ENCODE data around the gene WFDC5. TPM values are rescaled to one million over a fixed set of nuclear protein-coding genes. Genes with fewer than 3 reads are reported as not detected.

The WFDC5 gene
- total and polyA plus RNA-seq, 10 of the 15 experiments (the other 5 are each of a cell fraction or from before 2014, with no cell fraction given), result 0.20 to 0.26 (median 0.21) TPM; not detected in 7

- intact Hi-C loops (cut with micrococcal nuclease; ENCODE audit: unreplicated experiment), result loop anchor here (5.0 kb wide), 1 partner anchor 155 kb away; no protein-coding TSS in a partner anchor
- WGBS (ENCODE audit: insufficient coverage, insufficient replicate concordance, low lambda C conversion rate, missing lambda C conversion rate), result 3% methylated on average over 2 of the region's 2 CpGs
- DNase-seq (ENCODE audit: low read depth, low spot score), result no peak
- TF ChIP-seq NFIC (IDR thresholded peaks at IDR 0.05; ENCODE audit: low read depth, low read length), result no peak
- no peak for TF ChIP-seq RAD51 (IDR thresholded peaks at IDR 0.05)
- TF ChIP-seq TARDBP (IDR thresholded peaks at IDR 0.05; ENCODE audit: borderline replicate concordance), result no peak
- no peak for TF ChIP-seq RBBP5 (conservative IDR thresholded peaks at IDR 0.05)
- TF ChIP-seq ESRRA (IDR thresholded peaks at IDR 0.05; ENCODE audit: low read length), result no peak
- TF ChIP-seq, protein P1, sequence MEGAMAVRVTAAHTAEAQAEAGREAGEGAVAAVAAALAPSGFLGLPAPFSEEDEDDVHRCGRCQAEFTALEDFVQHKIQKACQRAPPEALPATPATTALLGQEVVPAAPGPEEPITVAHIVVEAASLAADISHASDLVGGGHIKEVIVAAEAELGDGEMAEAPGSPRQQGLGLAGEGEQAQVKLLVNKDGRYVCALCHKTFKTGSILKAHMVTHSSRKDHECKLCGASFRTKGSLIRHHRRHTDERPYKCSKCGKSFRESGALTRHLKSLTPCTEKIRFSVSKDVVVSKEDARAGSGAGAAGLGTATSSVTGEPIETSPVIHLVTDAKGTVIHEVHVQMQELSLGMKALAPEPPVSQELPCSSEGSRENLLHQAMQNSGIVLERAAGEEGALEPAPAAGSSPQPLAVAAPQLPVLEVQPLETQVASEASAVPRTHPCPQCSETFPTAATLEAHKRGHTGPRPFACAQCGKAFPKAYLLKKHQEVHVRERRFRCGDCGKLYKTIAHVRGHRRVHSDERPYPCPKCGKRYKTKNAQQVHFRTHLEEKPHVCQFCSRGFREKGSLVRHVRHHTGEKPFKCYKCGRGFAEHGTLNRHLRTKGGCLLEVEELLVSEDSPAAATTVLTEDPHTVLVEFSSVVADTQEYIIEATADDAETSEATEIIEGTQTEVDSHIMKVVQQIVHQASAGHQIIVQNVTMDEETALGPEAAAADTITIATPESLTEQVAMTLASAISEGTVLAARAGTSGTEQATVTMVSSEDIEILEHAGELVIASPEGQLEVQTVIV (IDR thresholded peaks at IDR 0.05; ENCODE audit: borderline replicate concordance, partially characterized antibody), result no peak
- no peak for TF ChIP-seq ZNF217 (IDR thresholded peaks at IDR 0.05)
- TF ChIP-seq, protein P2, sequence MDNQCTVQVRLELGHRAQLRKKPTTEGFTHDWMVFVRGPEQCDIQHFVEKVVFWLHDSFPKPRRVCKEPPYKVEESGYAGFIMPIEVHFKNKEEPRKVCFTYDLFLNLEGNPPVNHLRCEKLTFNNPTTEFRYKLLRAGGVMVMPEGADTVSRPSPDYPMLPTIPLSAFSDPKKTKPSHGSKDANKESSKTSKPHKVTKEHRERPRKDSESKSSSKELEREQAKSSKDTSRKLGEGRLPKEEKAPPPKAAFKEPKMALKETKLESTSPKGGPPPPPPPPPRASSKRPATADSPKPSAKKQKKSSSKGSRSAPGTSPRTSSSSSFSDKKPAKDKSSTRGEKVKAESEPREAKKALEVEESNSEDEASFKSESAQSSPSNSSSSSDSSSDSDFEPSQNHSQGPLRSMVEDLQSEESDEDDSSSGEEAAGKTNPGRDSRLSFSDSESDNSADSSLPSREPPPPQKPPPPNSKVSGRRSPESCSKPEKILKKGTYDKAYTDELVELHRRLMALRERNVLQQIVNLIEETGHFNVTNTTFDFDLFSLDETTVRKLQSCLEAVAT (IDR thresholded peaks at IDR 0.05), result no peak
- no peak for TF ChIP-seq CHD1 (IDR thresholded peaks at IDR 0.05; ENCODE audit: low read depth, low read length)
- TF ChIP-seq GABPA (IDR thresholded peaks at IDR 0.05; ENCODE audit: low read depth), result no peak
- TF ChIP-seq HDAC6 (IDR thresholded peaks at IDR 0.05; ENCODE audit: unreplicated experiment), result no peak
- no peak for TF ChIP-seq RCOR1 (conservative IDR thresholded peaks at IDR 0.05; ENCODE audit: low read depth, low read length)
- TF ChIP-seq ZBTB4 (CRISPR knock-in tag; IDR thresholded peaks at IDR 0.05), result no peak
- TF ChIP-seq IRF4 (IDR thresholded peaks at IDR 0.05; ENCODE audit: low read depth, low read length), result no peak
- no peak for TF ChIP-seq BCL3 (IDR thresholded peaks at IDR 0.05; ENCODE audit: borderline replicate concordance, insufficient read depth, low read depth, low read length, poor library complexity, severe bottlenecking)
- TF ChIP-seq ZBED1 (IDR thresholded peaks at IDR 0.05; ENCODE audit: borderline replicate concordance), result no peak
- no peak for TF ChIP-seq YBX1 (IDR thresholded peaks at IDR 0.05)
- no peak for TF ChIP-seq ASH2L (IDR thresholded peaks at IDR 0.05; ENCODE audit: borderline replicate concordance, low read depth)
Measured at GRCh38 chr20:45136911-45137310, 21.9 kb upstream of the WFDC5 start.

More at GRCh38 chr20:45136911-45137310, 21.9 kb upstream of the WFDC5 start:
- ChIA-PET SMC1A (ENCODE audit: uncharacterized antibody, unreplicated experiment) (interaction anchor here (1.1 kb wide), 1 partner anchor 30 kb away, joined by 3 read pairs; no protein-coding TSS in a partner anchor), CTCF (no interaction called here), RAD21 (ENCODE audit: unreplicated experiment) (no interaction called here), POLR2A (no interaction called here)
- Histone ChIP-seq H3K4me2 (ENCODE audit: control insufficient read depth, insufficient read depth) (no peak overlapping the region), H3K4me3 (no peak overlapping the region), H3K4me1 (ENCODE audit: control insufficient read depth, insufficient read depth, low read length) (no peaks in the 10 kb centered on the region), H3K27ac (ENCODE audit: control insufficient read depth, insufficient read depth) (no peak overlapping the region), H3K36me3 (ENCODE audit: control insufficient read depth in 2 of 2, insufficient read depth in 2 of 2, low read length in 1 of 2) (no peaks in the 10 kb centered on the region), H3K79me2 (ENCODE audit: control insufficient read depth, insufficient read depth, low read length) (no peaks in the 10 kb centered on the region), H4K20me1 (ENCODE audit: control insufficient read depth, insufficient read depth) (no peaks in the 10 kb centered on the region), H2AFZ (ENCODE audit: control insufficient read depth, low read depth, low read length) (no peak overlapping the region), H3K9me3 (replicated peaks; ENCODE audit: control insufficient read depth, insufficient read depth, low read length) (no peaks in the 10 kb centered on the region; the same call in 2 of the 3 replicates), H3K9ac (ENCODE audit: control insufficient read depth, insufficient read depth, low read length) (no peak overlapping the region), H3K27me3 (replicated peaks in 1 of 2; ENCODE audit: control insufficient read depth in 2 of 2, insufficient read depth in 2 of 2, low read length in 1 of 2) (peaks cover 0 to 5% of the 10 kb centered on the region in 2 experiments; a peak in 2 of 4 replicates)
- FAIRE-seq (no peak), ATAC-seq (no peak)
- no TSS peak for BruUV-seq (replicated peaks)
- in situ Hi-C loops (cut with MboI), result no loop called here
